ENCODE data around the gene KRT33A.

DNA sequence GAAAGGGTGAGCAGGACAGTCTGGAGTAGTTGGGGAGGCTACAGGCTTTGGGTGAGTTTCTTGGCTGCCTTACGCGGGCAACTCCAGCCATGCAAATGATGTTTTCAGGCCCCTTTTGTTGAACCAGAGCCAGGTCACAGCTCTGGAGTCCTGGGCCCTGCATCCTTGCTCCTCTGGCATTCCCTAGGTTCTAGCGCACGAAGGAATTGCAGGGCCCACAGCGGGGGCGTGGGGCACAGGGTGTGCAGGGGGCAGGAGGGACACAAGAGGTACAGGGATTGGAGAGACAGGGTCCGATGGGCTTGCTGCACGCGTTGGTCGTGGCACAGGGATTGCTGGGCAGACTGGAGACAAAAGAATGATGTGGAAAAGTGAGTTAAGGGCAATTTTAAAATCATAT lies 43.2 kb upstream of the KRT33A start:
- TF ChIP-seq RARB (CRISPR knock-in tag; IDR thresholded peaks at IDR 0.05) (no peak), ZNF8 (CRISPR knock-in tag; IDR thresholded peaks at IDR 0.05) (no peak), CSDC2 (CRISPR knock-in tag; IDR thresholded peaks at IDR 0.05) (no peak), PPARA (CRISPR knock-in tag; IDR thresholded peaks at IDR 0.05; ENCODE audit: borderline replicate concordance) (no peak), ZFP30 (CRISPR knock-in tag; IDR thresholded peaks at IDR 0.05) (no peak)
- TF ChIP-seq, protein P1, sequence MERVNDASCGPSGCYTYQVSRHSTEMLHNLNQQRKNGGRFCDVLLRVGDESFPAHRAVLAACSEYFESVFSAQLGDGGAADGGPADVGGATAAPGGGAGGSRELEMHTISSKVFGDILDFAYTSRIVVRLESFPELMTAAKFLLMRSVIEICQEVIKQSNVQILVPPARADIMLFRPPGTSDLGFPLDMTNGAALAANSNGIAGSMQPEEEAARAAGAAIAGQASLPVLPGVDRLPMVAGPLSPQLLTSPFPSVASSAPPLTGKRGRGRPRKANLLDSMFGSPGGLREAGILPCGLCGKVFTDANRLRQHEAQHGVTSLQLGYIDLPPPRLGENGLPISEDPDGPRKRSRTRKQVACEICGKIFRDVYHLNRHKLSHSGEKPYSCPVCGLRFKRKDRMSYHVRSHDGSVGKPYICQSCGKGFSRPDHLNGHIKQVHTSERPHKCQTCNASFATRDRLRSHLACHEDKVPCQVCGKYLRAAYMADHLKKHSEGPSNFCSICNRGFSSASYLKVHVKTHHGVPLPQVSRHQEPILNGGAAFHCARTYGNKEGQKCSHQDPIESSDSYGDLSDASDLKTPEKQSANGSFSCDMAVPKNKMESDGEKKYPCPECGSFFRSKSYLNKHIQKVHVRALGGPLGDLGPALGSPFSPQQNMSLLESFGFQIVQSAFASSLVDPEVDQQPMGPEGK (CRISPR knock-in tag; IDR thresholded peaks at IDR 0.05; ENCODE audit: borderline replicate concordance), result no peak
- TF ChIP-seq, protein P2, sequence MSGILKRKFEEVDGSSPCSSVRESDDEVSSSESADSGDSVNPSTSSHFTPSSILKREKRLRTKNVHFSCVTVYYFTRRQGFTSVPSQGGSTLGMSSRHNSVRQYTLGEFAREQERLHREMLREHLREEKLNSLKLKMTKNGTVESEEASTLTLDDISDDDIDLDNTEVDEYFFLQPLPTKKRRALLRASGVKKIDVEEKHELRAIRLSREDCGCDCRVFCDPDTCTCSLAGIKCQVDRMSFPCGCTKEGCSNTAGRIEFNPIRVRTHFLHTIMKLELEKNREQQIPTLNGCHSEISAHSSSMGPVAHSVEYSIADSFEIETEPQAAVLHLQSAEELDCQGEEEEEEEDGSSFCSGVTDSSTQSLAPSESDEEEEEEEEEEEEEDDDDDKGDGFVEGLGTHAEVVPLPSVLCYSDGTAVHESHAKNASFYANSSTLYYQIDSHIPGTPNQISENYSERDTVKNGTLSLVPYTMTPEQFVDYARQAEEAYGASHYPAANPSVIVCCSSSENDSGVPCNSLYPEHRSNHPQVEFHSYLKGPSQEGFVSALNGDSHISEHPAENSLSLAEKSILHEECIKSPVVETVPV (CRISPR knock-in tag; IDR thresholded peaks at IDR 0.05), result no peak

Measured in SK-N-SH treated with all-trans-retinoic acid at 6 μM for 48 hours (cell line).